OCI-LY3 (cell line): ENCODE data around the gene RABGGTB.
"Not testable (repeated sequence)": the region's sequence is repeated elsewhere in the genome, so short reads cannot be mapped to it uniquely, and the experiment has no call there.

Experiments
- H2AFZ ChIP-seq: fragments of 200-600, 300-600 bp; shearing (Covaris generic); 2 replicates; pipeline ENCODE4 v1.6.0; 2014; ENCODE audit warnings: antibody characterized with exemption, low read depth, low read length
- H3K27ac ChIP-seq: fragments of 200-600, 300-600 bp; sonication (generic); 2 replicates; pipeline ENCODE4 v1.5.1; 2014; ENCODE audit warnings: mild to moderate bottlenecking, low read length, moderate library complexity, mixed read lengths
- H3K27me3 ChIP-seq: fragments of 200-600, 300-600 bp; sonication (generic); 2 replicates; pipeline ENCODE4 v1.6.1; 2014; ENCODE audit warnings: low read depth, low read length, mixed read lengths
- H3K36me3 ChIP-seq: fragments of 200-600, 300-600 bp; sonication (generic); replicated peaks from 2 replicates; pipeline ENCODE3; 2014; ENCODE audit warnings: low read depth, low read length, mixed read lengths
- H3K4me1 ChIP-seq: fragments of 300-600, 200-600 bp; sonication (generic); 2 replicates; pipeline ENCODE4 v1.6.1; 2014; ENCODE audit warnings: low read length, mixed read lengths
- H3K4me2 ChIP-seq: fragments of 200-600, 300-600 bp; sonication (generic); 2 replicates; pipeline ENCODE4 v1.6.1; 2014; ENCODE audit warnings: low read length, mixed read lengths
- H3K4me3 ChIP-seq: fragments of 300-600, 200-600 bp; sonication (generic); 2 replicates; pipeline ENCODE4 v1.5.1; 2014; ENCODE audit warnings: antibody characterized with exemption, mild to moderate bottlenecking, low read length, moderate library complexity
- H3K79me2 ChIP-seq: fragments of 300-600, 200-600 bp; shearing (Covaris generic); 2 replicates; pipeline ENCODE4 v1.6.1; 2014; ENCODE audit warnings: mild to moderate bottlenecking, low read length, mixed read lengths
- H3K9ac ChIP-seq: fragments of 300-600, 200-600 bp; shearing (Covaris generic); 2 replicates; pipeline ENCODE4 v1.6.0; 2014; ENCODE audit warnings: mild to moderate bottlenecking, low read length, moderate library complexity
- H3K9me3 ChIP-seq: fragments of 200-600, 300-600 bp; shearing (Covaris generic); 2 replicates; pipeline ENCODE4 v1.6.1; 2014; ENCODE audit warnings: low read length, mixed read lengths; ENCODE audit not compliant: insufficient read depth
- H4K20me1 ChIP-seq: fragments of 200-600, 300-600 bp; sonication (generic); 2 replicates; pipeline ENCODE4 v1.6.1; 2016; ENCODE audit warnings: low read length, mixed read lengths; ENCODE audit not compliant: insufficient read depth
- CTCF ChIP-seq: fragments of 200-600, 300-600 bp; sonication (generic); IDR thresholded peaks from 2 replicates; pipeline ENCODE4 v1.5.1; 2014; ENCODE audit warnings: antibody characterized with exemption, low read length, low read depth
- EZH2phosphoT487 ChIP-seq: fragments of 200-600 bp; shearing (Covaris generic); IDR thresholded peaks from 2 replicates; pipeline ENCODE4 v1.6.1; 2018; ENCODE audit warnings: antibody characterized with exemption, mixed run types, low read depth

RABGGTB gene

GRCh38 chr1:75764057-75764655 lies 21.9 kb upstream of the RABGGTB start:
- TF ChIP-seq CTCF (no peak), EZH2phosphoT487 (no peak)
- no peaks in the 10 kb centered on the region for H3K36me3 ChIP-seq
- H4K20me1 ChIP-seq: no peaks in the 10 kb centered on the region
- no peak overlapping the region for H2AFZ ChIP-seq
- no peaks in the 10 kb centered on the region for H3K4me1 ChIP-seq
- no peak overlapping the region for H3K9ac ChIP-seq
- H3K27me3 ChIP-seq: no peaks in the 10 kb centered on the region
- H3K27ac ChIP-seq: no peak overlapping the region
- no peaks in the 10 kb centered on the region for H3K79me2 ChIP-seq
- H3K4me2 ChIP-seq: no peak overlapping the region
- H3K9me3 ChIP-seq: no peaks in the 10 kb centered on the region
- no peak overlapping the region for H3K4me3 ChIP-seq

GRCh38 chr1:75765697-75766355 lies 20.2 kb upstream of the RABGGTB start:
- Histone ChIP-seq H3K27ac (no peak overlapping the region), H3K27me3 (no peaks in the 10 kb centered on the region), H3K4me3 (no peak overlapping the region), H3K9ac (no peak overlapping the region), H3K4me2 (no peak overlapping the region), H4K20me1 (no peaks in the 10 kb centered on the region), H3K9me3 (no peaks in the 10 kb centered on the region), H2AFZ (no peak overlapping the region), H3K36me3 (no peaks in the 10 kb centered on the region), H3K4me1 (no peaks in the 10 kb centered on the region), H3K79me2 (no peaks in the 10 kb centered on the region)
- TF ChIP-seq EZH2phosphoT487: no peak

GRCh38 chr1:75768016-75768415 lies 18.0 kb upstream of the RABGGTB start:
- Histone ChIP-seq H2AFZ (no peak overlapping the region), H3K36me3 (no peaks in the 10 kb centered on the region), H3K79me2 (no peaks in the 10 kb centered on the region), H3K9ac (no peak overlapping the region), H3K4me3 (no peak overlapping the region), H3K4me1 (no peaks in the 10 kb centered on the region), H3K27me3 (no peaks in the 10 kb centered on the region), H4K20me1 (no peaks in the 10 kb centered on the region), H3K27ac (no peak overlapping the region), H3K4me2 (no peak overlapping the region), H3K9me3 (no peaks in the 10 kb centered on the region)
- no peak for TF ChIP-seq EZH2phosphoT487

- no peak for TF ChIP-seq CTCF
- no peak for TF ChIP-seq EZH2phosphoT487
- Histone ChIP-seq H3K27me3 (no peaks in the 10 kb centered on the region), H2AFZ (no peak overlapping the region), H3K4me1 (no peaks in the 10 kb centered on the region), H3K79me2 (no peaks in the 10 kb centered on the region), H3K4me2 (no peak overlapping the region), H3K36me3 (no peaks in the 10 kb centered on the region), H4K20me1 (no peaks in the 10 kb centered on the region), H3K9me3 (no peaks in the 10 kb centered on the region), H3K27ac (no peak overlapping the region), H3K9ac (no peak overlapping the region), H3K4me3 (no peak overlapping the region)
These were observed 15.3 kb upstream of the RABGGTB start for GRCh38 chr1:75770761-75771160.

GRCh38 chr1:75771978-75772377 lies 14.1 kb upstream of the RABGGTB start:
- Histone ChIP-seq H3K4me3 (no peak overlapping the region), H3K4me2 (no peak overlapping the region), H3K79me2 (no peaks in the 10 kb centered on the region), H3K36me3 (no peaks in the 10 kb centered on the region), H4K20me1 (no peaks in the 10 kb centered on the region), H3K9me3 (no peaks in the 10 kb centered on the region), H3K27ac (no peak overlapping the region), H2AFZ (no peak overlapping the region), H3K4me1 (no peaks in the 10 kb centered on the region), H3K9ac (no peak overlapping the region), H3K27me3 (no peaks in the 10 kb centered on the region)
- TF ChIP-seq EZH2phosphoT487: no peak
- TF ChIP-seq CTCF: no peak

- H3K27ac ChIP-seq, H3K4me2 ChIP-seq, H3K36me3 ChIP-seq, H3K9ac ChIP-seq, H3K79me2 ChIP-seq, H3K4me1 ChIP-seq, H3K4me3 ChIP-seq, H4K20me1 ChIP-seq, H3K27me3 ChIP-seq, H3K9me3 ChIP-seq, H2AFZ ChIP-seq: not testable (repeated sequence)
These were observed 8.2 kb upstream of the RABGGTB start for GRCh38 chr1:75777812-75778211.

GRCh38 chr1:75778694-75779093 lies 7.4 kb upstream of the RABGGTB start:
- not testable (repeated sequence) for H4K20me1 ChIP-seq, H3K36me3 ChIP-seq, H3K4me3 ChIP-seq, H3K4me2 ChIP-seq, H2AFZ ChIP-seq, H3K27me3 ChIP-seq, H3K79me2 ChIP-seq, H3K27ac ChIP-seq, H3K9ac ChIP-seq, H3K4me1 ChIP-seq, H3K9me3 ChIP-seq
